Mesendoderm (in vitro differentiated cells): ENCODE measurements around the gene B4GALNT4.
"Not testable (repeated sequence)": the region's sequence is repeated elsewhere in the genome, so short reads cannot be mapped to it uniquely, and the experiment has no call there.

ENCODE experiments used
- DNase-seq: peaks from one replicate; pipeline ENCODE4 v3.0.0; 2013
- H2AK5ac ChIP-seq: 2 replicates; pipeline ENCODE4 v1.6.1; 2013; ENCODE audit warnings: low read length, inconsistent platforms
- H2BK120ac ChIP-seq: 2 replicates; pipeline ENCODE4 v1.6.1; 2013; ENCODE audit warnings: low read depth, mild to moderate bottlenecking, low read length, moderate library complexity, mixed read lengths
- H2BK15ac ChIP-seq: replicated peaks from 2 replicates; pipeline ENCODE4 v1.6.1; 2013; ENCODE audit warnings: low read depth, mild to moderate bottlenecking, moderate library complexity
- H2BK5ac ChIP-seq: 2 replicates; pipeline ENCODE4 v1.6.1; 2013; ENCODE audit warnings: low read length, inconsistent platforms
- H3K18ac ChIP-seq: 2 replicates; pipeline ENCODE4 v1.6.1; 2013; ENCODE audit warnings: mild to moderate bottlenecking, low read length, mixed read lengths
- H3K23ac ChIP-seq: one replicate; pipeline ENCODE4 v1.6.1; 2013; ENCODE audit warnings: low read length
- H3K27ac ChIP-seq: 2 replicates; pipeline ENCODE4 v1.5.1; 2013; ENCODE audit warnings: low read depth, mild to moderate bottlenecking, inconsistent platforms, low read length, moderate library complexity
- H3K27me3 ChIP-seq: 2 replicates; pipeline ENCODE4 v1.6.1; 2013; ENCODE audit warnings: low read length, control low read depth, mild to moderate bottlenecking, inconsistent platforms; ENCODE audit not compliant: insufficient read depth, poor library complexity
- H3K36me3 ChIP-seq: 2 replicates; pipeline ENCODE4 v1.6.1; 2013; ENCODE audit warnings: low read length, inconsistent platforms; ENCODE audit not compliant: control insufficient read depth, insufficient read depth
- H3K4ac ChIP-seq: one replicate; pipeline ENCODE4 v1.6.1; 2013; ENCODE audit warnings: low read depth, mild to moderate bottlenecking, low read length, moderate library complexity
- H3K4me1 ChIP-seq: 2 replicates; pipeline ENCODE4 v1.6.1; 2013; ENCODE audit warnings: low read depth, low read length, inconsistent platforms; ENCODE audit not compliant: control insufficient read depth
- H3K4me2 ChIP-seq: 2 replicates; pipeline ENCODE4 v1.6.1; 2013; ENCODE audit warnings: low read length
- H3K4me3 ChIP-seq: 2 replicates; pipeline ENCODE4 v1.5.1; 2013; ENCODE audit warnings: mild to moderate bottlenecking, low read length
- H3K56ac ChIP-seq: one replicate; pipeline ENCODE4 v1.6.1; 2013; ENCODE audit warnings: low read length
- H3K79me1 ChIP-seq: 2 replicates; pipeline ENCODE4 v1.6.1; 2013; ENCODE audit warnings: low read length, inconsistent platforms
- H3K79me2 ChIP-seq: 2 replicates; pipeline ENCODE4 v1.6.1; 2013; ENCODE audit warnings: mild to moderate bottlenecking, low read length; ENCODE audit not compliant: control insufficient read depth, insufficient read depth
- H3K9ac ChIP-seq: 2 replicates; pipeline ENCODE4 v1.6.1; 2013; ENCODE audit warnings: low read length, inconsistent platforms
- H4K5ac ChIP-seq: one replicate; pipeline ENCODE4 v1.6.1; 2013; ENCODE audit warnings: low read length
- H4K8ac ChIP-seq: one replicate; pipeline ENCODE4 v1.6.1; 2013; ENCODE audit warnings: low read depth, mild to moderate bottlenecking, control low read depth, low read length, moderate library complexity
- WGBS: extraction: QIAGEN DNeasy Blood & Tissue Kit; methylation state at CpG from one replicate; pipeline ENCODE4 v1.1.7; 2013; ENCODE audit warnings: low lambda C conversion rate, missing lambda C conversion rate; ENCODE audit not compliant: insufficient coverage; ENCODE audit errors: extremely low coverage; 5-methylcytosine and 5-hydroxymethylcytosine counted together

B4GALNT4 gene

GRCh38 chr11:358129-358800 lies 11.0 kb upstream of the B4GALNT4 start:
- no peak overlapping the region for H2BK5ac ChIP-seq
- no peaks in the 10 kb centered on the region for H3K79me2 ChIP-seq
- H3K27me3 ChIP-seq, result no peaks in the 10 kb centered on the region
- H3K4me2 ChIP-seq, result no peak overlapping the region
- H3K4me3 ChIP-seq, result no peak overlapping the region
- H3K36me3 ChIP-seq, result no peaks in the 10 kb centered on the region
- no peak overlapping the region for H3K56ac ChIP-seq
- H3K79me1 ChIP-seq, result no peaks in the 10 kb centered on the region
- no peak overlapping the region for H4K8ac ChIP-seq
- H3K9ac ChIP-seq, result no peak overlapping the region
- no peak overlapping the region for H3K18ac ChIP-seq
- H4K5ac ChIP-seq, result no peak overlapping the region
- H3K23ac ChIP-seq, result no peak overlapping the region
- no peak overlapping the region for H3K4ac ChIP-seq
- no peak overlapping the region for H2AK5ac ChIP-seq
- DNase-seq, result no peak
- H3K27ac ChIP-seq, result no peak overlapping the region
- no CpG with 5 or more reads among the region's 34 CpGs for WGBS
- H3K4me1 ChIP-seq, result peaks cover 6% of the 10 kb centered on the region
- no peak overlapping the region for H2BK15ac ChIP-seq
- no peak overlapping the region for H2BK120ac ChIP-seq

GRCh38 chr11:359181-359714 lies 10.1 kb upstream of the B4GALNT4 start:
- H3K4me3 ChIP-seq, result no peak overlapping the region
- H4K5ac ChIP-seq, result no peak overlapping the region
- peaks cover 6% of the 10 kb centered on the region for H3K4me1 ChIP-seq
- H3K23ac ChIP-seq, result no peak overlapping the region
- no peak overlapping the region for H3K18ac ChIP-seq
- H2BK15ac ChIP-seq, result no peak overlapping the region
- no peak overlapping the region for H2BK120ac ChIP-seq
- no peak overlapping the region for H2AK5ac ChIP-seq
- H3K79me1 ChIP-seq, result no peaks in the 10 kb centered on the region
- H3K27ac ChIP-seq, result no peak overlapping the region
- H2BK5ac ChIP-seq, result no peak overlapping the region
- H4K8ac ChIP-seq, result no peak overlapping the region
- H3K27me3 ChIP-seq, result no peaks in the 10 kb centered on the region
- no peak overlapping the region for H3K9ac ChIP-seq
- H3K4ac ChIP-seq, result no peak overlapping the region
- H3K56ac ChIP-seq, result no peak overlapping the region
- DNase-seq, result no peak
- no peaks in the 10 kb centered on the region for H3K36me3 ChIP-seq
- no peaks in the 10 kb centered on the region for H3K79me2 ChIP-seq
- WGBS, result no CpG with 5 or more reads among the region's 5 CpGs
- H3K4me2 ChIP-seq, result no peak overlapping the region

- Histone ChIP-seq H3K4me2 (no peak overlapping the region), H2AK5ac (no peak overlapping the region), H3K27ac (no peak overlapping the region), H3K23ac (no peak overlapping the region), H3K4me3 (no peak overlapping the region), H2BK120ac (no peak overlapping the region), H3K9ac (no peak overlapping the region), H3K4me1 (peaks cover 1% of the 10 kb centered on the region), H3K4ac (no peak overlapping the region), H3K79me1 (no peaks in the 10 kb centered on the region), H3K79me2 (no peaks in the 10 kb centered on the region), H2BK15ac (no peak overlapping the region), H4K5ac (no peak overlapping the region), H4K8ac (no peak overlapping the region), H3K36me3 (no peaks in the 10 kb centered on the region), H3K27me3 (no peaks in the 10 kb centered on the region), H3K56ac (no peak overlapping the region), H2BK5ac (no peak overlapping the region), H3K18ac (no peak overlapping the region)
- no CpG with 5 or more reads among the region's 22 CpGs for WGBS
- DNase-seq, result no peak
These were observed 8.7 kb upstream of the B4GALNT4 start for GRCh38 chr11:360326-361280.

GRCh38 chr11:362642-363442 lies 6.5 kb upstream of the B4GALNT4 start:
- DNase-seq, result no peak
- WGBS, result no CpG with 5 or more reads among the region's 36 CpGs
- H2BK5ac ChIP-seq, result no peak overlapping the region
- no peaks in the 10 kb centered on the region for H3K79me2 ChIP-seq
- no peak overlapping the region for H4K5ac ChIP-seq
- no peak overlapping the region for H2BK15ac ChIP-seq
- H2BK120ac ChIP-seq, result no peak overlapping the region
- H3K27me3 ChIP-seq, result no peaks in the 10 kb centered on the region
- no peak overlapping the region for H3K4me3 ChIP-seq
- H3K4ac ChIP-seq, result no peak overlapping the region
- H4K8ac ChIP-seq, result no peak overlapping the region
- no peaks in the 10 kb centered on the region for H3K79me1 ChIP-seq
- H3K4me1 ChIP-seq, result no peaks in the 10 kb centered on the region
- H3K36me3 ChIP-seq, result no peaks in the 10 kb centered on the region
- H3K23ac ChIP-seq, result no peak overlapping the region
- H3K27ac ChIP-seq, result no peak overlapping the region
- H3K18ac ChIP-seq, result no peak overlapping the region
- H2AK5ac ChIP-seq, result no peak overlapping the region
- H3K56ac ChIP-seq, result no peak overlapping the region
- no peak overlapping the region for H3K9ac ChIP-seq
- no peak overlapping the region for H3K4me2 ChIP-seq

GRCh38 chr11:363443-363805 lies 5.9 kb upstream of the B4GALNT4 start:
- not testable (repeated sequence) for H3K4me2 ChIP-seq, H2BK5ac ChIP-seq, H3K56ac ChIP-seq, H3K27me3 ChIP-seq, H3K79me2 ChIP-seq, H2AK5ac ChIP-seq, H3K4me1 ChIP-seq, H3K9ac ChIP-seq, H2BK120ac ChIP-seq, H2BK15ac ChIP-seq, H4K5ac ChIP-seq, H3K36me3 ChIP-seq, H3K18ac ChIP-seq, H3K4me3 ChIP-seq, H4K8ac ChIP-seq, H3K23ac ChIP-seq, H3K4ac ChIP-seq, H3K79me1 ChIP-seq, DNase-seq, H3K27ac ChIP-seq
- WGBS, result no CpG with 5 or more reads among the region's 22 CpGs
